ENCODE measurements around the gene GNG13. TPM values are rescaled to one million over a fixed set of nuclear protein-coding genes. Genes with fewer than 3 reads are reported as not detected.

Gene GNG13
- total RNA-seq, 1 experiment from 2014 or later = not detected

- H3K36me3 Mint-ChIP-seq (ENCODE audit: insufficient read depth in 1 of 3, low read depth in 3 of 3) = peaks cover 21 to 53% (median 37%) of the 10 kb centered on the region in 3 experiments; a peak in 6 of 7 replicates
- TF ChIP-seq, protein P1, sequence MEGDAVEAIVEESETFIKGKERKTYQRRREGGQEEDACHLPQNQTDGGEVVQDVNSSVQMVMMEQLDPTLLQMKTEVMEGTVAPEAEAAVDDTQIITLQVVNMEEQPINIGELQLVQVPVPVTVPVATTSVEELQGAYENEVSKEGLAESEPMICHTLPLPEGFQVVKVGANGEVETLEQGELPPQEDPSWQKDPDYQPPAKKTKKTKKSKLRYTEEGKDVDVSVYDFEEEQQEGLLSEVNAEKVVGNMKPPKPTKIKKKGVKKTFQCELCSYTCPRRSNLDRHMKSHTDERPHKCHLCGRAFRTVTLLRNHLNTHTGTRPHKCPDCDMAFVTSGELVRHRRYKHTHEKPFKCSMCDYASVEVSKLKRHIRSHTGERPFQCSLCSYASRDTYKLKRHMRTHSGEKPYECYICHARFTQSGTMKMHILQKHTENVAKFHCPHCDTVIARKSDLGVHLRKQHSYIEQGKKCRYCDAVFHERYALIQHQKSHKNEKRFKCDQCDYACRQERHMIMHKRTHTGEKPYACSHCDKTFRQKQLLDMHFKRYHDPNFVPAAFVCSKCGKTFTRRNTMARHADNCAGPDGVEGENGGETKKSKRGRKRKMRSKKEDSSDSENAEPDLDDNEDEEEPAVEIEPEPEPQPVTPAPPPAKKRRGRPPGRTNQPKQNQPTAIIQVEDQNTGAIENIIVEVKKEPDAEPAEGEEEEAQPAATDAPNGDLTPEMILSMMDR (conservative IDR thresholded peaks at IDR 0.05) = no peak
- WGBS (ENCODE audit: extremely low coverage, insufficient read length, low lambda C conversion rate) = no CpG with 5 or more reads among the region's 8 CpGs
Measured at GRCh38 chr16:793414-793813, 7.1 kb downstream of the GNG13 start.

More at GRCh38 chr16:793414-793813, 7.1 kb downstream of the GNG13 start:
- H2BK15ac ChIP-seq (ENCODE audit: low read depth, low read length) = no peak overlapping the region
- H3K23ac ChIP-seq (ENCODE audit: insufficient read length, low read depth, low read length) = no peak overlapping the region
- peaks cover 6% of the 10 kb centered on the region for H3K23me2 ChIP-seq (ENCODE audit: insufficient read length, low read depth, low read length, poor library complexity, severe bottlenecking)
- H3K18ac ChIP-seq (ENCODE audit: insufficient read length, low read depth, low read length) = no peak overlapping the region
- H3K4me2 ChIP-seq (ENCODE audit: insufficient read depth, insufficient read length, low read length) = no peak overlapping the region
- no peak overlapping the region for H3K9ac ChIP-seq (ENCODE audit: extremely low read depth, insufficient read length, low read length)
- Mint-ChIP-seq H3K4me3 (no peak overlapping the region), H3K27me3 (ENCODE audit: low read depth) (peaks cover 2% of the 10 kb centered on the region; the same call in 1 of the 2 replicates), H3K4me1 (no peaks in the 10 kb centered on the region; a peak in 1 of 4 replicates), H3K27ac (no peak overlapping the region), H3K9me3 (peaks cover 0 to 3% of the 10 kb centered on the region in 2 experiments; a peak in 1 of 5 replicates)
- H2BK20ac ChIP-seq (ENCODE audit: low read depth, low read length, poor library complexity, severe bottlenecking) = no peak overlapping the region
- H3K4me1 ChIP-seq (ENCODE audit: insufficient read depth, low read length) = no peaks in the 10 kb centered on the region
- no peak overlapping the region for H4K91ac ChIP-seq (ENCODE audit: insufficient read length, low read depth, low read length)
- H3K79me2 ChIP-seq (ENCODE audit: insufficient read depth, low read length) = no peaks in the 10 kb centered on the region; the same call in 1 of the 2 replicates
- H3K4ac ChIP-seq (ENCODE audit: low read depth, low read length) = no peak overlapping the region
- peaks cover 2% of the 10 kb centered on the region for H3K79me1 ChIP-seq (ENCODE audit: insufficient read depth, low read depth, low read length, poor library complexity, severe bottlenecking)
- no peaks in the 10 kb centered on the region for H4K20me1 ChIP-seq (ENCODE audit: control insufficient read depth, insufficient read depth, insufficient read length)
- H3K9me3 ChIP-seq (ENCODE audit: control insufficient read depth, low read depth, low read length) = no peaks in the 10 kb centered on the region
- no peak for DNase-seq
- no peak overlapping the region for H2BK120ac ChIP-seq (ENCODE audit: low read depth, low read length, poor library complexity, severe bottlenecking)
- no peak overlapping the region for H3K27ac ChIP-seq (ENCODE audit: insufficient read length, low read depth, low read length)
- H3K27me3 ChIP-seq (ENCODE audit: insufficient read depth, low read length) = no peaks in the 10 kb centered on the region
- no peak overlapping the region for H2BK12ac ChIP-seq (ENCODE audit: insufficient read length, low read depth, low read length)
- H3K14ac ChIP-seq (ENCODE audit: insufficient read depth, low read length) = no peak overlapping the region
- no peak overlapping the region for H2AK5ac ChIP-seq (ENCODE audit: insufficient read length, low read length)
- H4K5ac ChIP-seq (ENCODE audit: insufficient read length, low read depth, low read length) = no peak overlapping the region
- H3K56ac ChIP-seq (ENCODE audit: insufficient read length, low read depth, low read length) = no peak overlapping the region
- H2AFZ ChIP-seq (ENCODE audit: low read length) = no peak overlapping the region
- no peak overlapping the region for H4K8ac ChIP-seq (replicated peaks; ENCODE audit: insufficient read length, low read depth, low read length)
- H3T11ph ChIP-seq (ENCODE audit: low read length) = no peak overlapping the region
- H2BK5ac ChIP-seq (ENCODE audit: insufficient read length, low read length) = no peak overlapping the region
